HPDE6-E6E7 (cell line): ENCODE results near the gene PRKN.

Experiments used
- DNase-seq: peaks from one replicate; pipeline ENCODE4 v3.0.0; 2011; ENCODE audit warnings: missing footprints; ENCODE audit errors: extremely low spot score

Gene PRKN

GRCh38 chr6:162379757-162380409 lies 347.7 kb downstream of the PRKN start:
- DNase-seq = no peak

- DNase-seq = no peak
These were observed 349.8 kb downstream of the PRKN start for GRCh38 chr6:162377735-162378134.

DNA sequence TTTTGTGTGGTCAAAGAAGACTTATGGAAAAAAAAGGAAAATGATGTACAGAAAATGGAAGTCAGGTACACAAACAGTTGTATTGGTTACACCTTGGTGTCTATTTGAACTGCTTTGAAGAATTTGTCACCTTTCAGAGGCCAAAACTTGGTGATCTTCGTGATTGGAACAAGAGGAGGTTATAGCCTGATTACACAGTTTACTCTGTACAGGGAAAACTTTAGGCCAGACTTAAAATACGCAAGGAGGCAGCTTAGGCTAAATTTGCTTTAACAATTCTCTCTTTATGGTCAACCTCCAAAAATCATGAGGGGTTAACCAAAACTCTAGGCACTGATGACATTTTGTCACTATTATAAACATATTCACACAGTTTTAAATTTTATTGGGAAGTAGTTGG lies 353.7 kb downstream of the PRKN start:
- no peak for DNase-seq

- DNase-seq = no peak
These were observed 354.4 kb downstream of the PRKN start for GRCh38 chr6:162373192-162373591.

GRCh38 chr6:162372106-162372505 lies 355.5 kb downstream of the PRKN start:
- no peak for DNase-seq

- no peak for DNase-seq
These were observed 356.4 kb downstream of the PRKN start for GRCh38 chr6:162371121-162371520.

GRCh38 chr6:162369091-162369490 lies 358.5 kb downstream of the PRKN start:
- no peak for DNase-seq

DNA sequence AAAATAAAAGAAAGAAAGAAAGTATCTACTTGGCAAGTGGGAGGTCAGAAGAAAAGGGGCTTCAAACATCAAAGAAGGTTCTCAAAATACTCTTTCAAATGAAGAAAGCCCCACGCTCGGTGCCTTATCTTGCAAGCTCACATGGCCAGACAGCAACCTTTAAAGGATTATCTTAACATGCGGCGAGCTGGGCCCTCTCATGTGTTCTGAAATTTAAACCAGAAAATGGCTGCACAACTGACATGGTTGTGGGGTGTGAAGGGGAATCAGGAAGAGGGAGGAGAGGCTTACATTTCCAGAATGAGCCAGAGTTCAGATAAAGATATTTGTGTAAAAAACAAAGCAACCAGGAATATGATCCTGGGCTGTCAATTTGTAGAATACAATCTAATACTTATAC lies 363.1 kb downstream of the PRKN start:
- DNase-seq = no peak

- DNase-seq = no peak
These were observed 363.8 kb downstream of the PRKN start for GRCh38 chr6:162363757-162364156.

- no peak for DNase-seq
These were observed 366.5 kb downstream of the PRKN start for GRCh38 chr6:162360901-162361567.

GRCh38 chr6:162358625-162359024 lies 368.9 kb downstream of the PRKN start:
- DNase-seq = no peak

- no peak for DNase-seq
These were observed 382.5 kb downstream of the PRKN start for GRCh38 chr6:162345051-162345511.

DNA sequence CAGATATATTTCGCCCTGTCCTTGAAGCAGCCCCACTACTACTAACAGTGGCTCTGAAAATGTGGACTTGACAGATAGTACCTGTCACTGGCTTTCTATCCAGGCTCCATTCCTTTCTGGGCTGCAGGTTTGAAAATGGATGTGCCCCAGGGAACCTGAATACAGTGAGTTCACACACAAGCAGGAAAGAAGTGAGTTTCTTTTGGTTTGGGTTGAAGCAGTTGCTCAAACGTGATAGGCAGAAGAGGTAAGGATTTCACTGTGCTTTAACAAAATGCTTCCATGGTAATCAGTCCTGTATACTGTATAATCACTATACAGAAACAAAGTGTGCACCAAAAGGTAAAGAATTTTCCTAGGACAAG lies 382.9 kb downstream of the PRKN start:
- no peak for DNase-seq

DNA sequence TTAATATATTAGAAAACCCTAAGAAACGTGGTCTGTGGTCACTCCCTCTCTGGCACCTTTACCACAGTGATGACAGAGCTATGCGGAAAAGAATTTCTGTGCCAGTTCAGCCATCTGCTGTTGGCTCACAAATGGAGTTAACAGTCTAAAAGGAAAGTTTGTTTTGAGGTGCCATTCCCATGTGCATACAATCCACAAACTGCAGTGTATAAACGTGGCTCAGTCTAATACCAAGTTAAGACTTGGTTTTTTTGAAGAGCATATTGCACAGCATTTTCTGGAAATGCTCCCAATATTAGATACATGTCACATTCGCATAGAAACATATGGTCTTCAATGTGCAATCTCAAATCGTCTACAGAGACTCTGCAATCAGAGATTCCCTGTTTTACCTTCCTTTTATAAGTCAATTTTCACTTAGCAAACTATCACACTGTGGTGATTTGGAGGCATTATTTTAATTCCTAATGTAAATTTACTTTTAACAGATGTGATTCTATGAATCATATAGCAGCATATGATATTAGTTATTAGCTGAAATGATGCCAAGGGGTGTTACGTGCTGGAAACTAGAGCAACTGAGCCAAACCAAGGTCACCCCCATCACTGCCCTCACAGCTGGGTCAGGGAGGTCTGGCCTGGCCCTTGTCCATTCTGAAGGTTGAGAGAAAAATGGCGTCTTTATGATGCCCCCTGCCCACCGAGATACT lies 383.5 kb downstream of the PRKN start:
- no peak for DNase-seq

- no peak for DNase-seq
These were observed 384.2 kb downstream of the PRKN start for GRCh38 chr6:162343198-162343935.

- no peak for DNase-seq
These were observed 390.2 kb downstream of the PRKN start for GRCh38 chr6:162337412-162337811.

- DNase-seq = no peak
These were observed 391.2 kb downstream of the PRKN start for GRCh38 chr6:162336359-162336758.

GRCh38 chr6:162332365-162332764 lies 395.2 kb downstream of the PRKN start:
- DNase-seq = no peak

- no peak for DNase-seq
These were observed 395.7 kb downstream of the PRKN start for GRCh38 chr6:162331911-162332310.

GRCh38 chr6:162325826-162326225 lies 401.7 kb downstream of the PRKN start:
- no peak for DNase-seq

- no peak for DNase-seq
These were observed 402.5 kb downstream of the PRKN start for GRCh38 chr6:162325051-162325450.

GRCh38 chr6:162315291-162315690 lies 412.3 kb downstream of the PRKN start:
- DNase-seq = no peak
